Endothelial cell of umbilical vein (primary cell): ENCODE data around the gene SAA4. TPM values are rescaled to one million over a fixed set of nuclear protein-coding genes. Genes with fewer than 3 reads are reported as not detected.

Experiments used
- BruUV-seq: library from RNA; stranded (reverse); fragments of 400-500 nt; replicated peaks from 2 replicates; lab custom pipeline; 2021; lab: Mats Ljungman, UMichigan
- CTCF ChIA-PET: fragments of 300-600, 350-600 bp; sonication (Branson Sonifier 250); formaldehyde crosslinking; loops from one replicate; lab custom pipeline; 2021; ENCODE audit warnings: antibody characterized with exemption, inconsistent platforms; lab: Charles Lee
- POLR2A ChIA-PET: fragments of 300-600, 350-600 bp; sonication (Branson Sonifier 250); formaldehyde crosslinking; loops from one replicate; lab custom pipeline; 2021; ENCODE audit warnings: antibody characterized with exemption, inconsistent platforms; lab: Charles Lee
- DNase-seq: peaks from one replicate; pipeline ENCODE4 v3.0.0-alpha.2; 2011; ENCODE audit warnings: low read depth, low spot score
- FAIRE-seq: peaks from 2 replicates; lab custom pipeline; 2011; peaks lifted over from hg19 to GRCh38; lab: Jason Lieb, UNC
- H2AFZ ChIP-seq: 2 replicates; pipeline ENCODE4 v1.6.0; 2012; ENCODE audit warnings: low read depth, low read length, control low read depth, inconsistent platforms
- H3K27ac ChIP-seq: 2 replicates; pipeline ENCODE4 v1.5.1; 2011; ENCODE audit warnings: low read depth, mild to moderate bottlenecking, control low read depth, low read length, moderate library complexity; ENCODE audit not compliant: insufficient read depth
- H3K27me3 ChIP-seq, 2 experiments: 2 replicates each; pipeline versions ENCODE4 v1.6.0 to v1.6.1; 2011; ENCODE audit warnings: low read length in 2 of 2, mixed read lengths in 1 of 2; ENCODE audit not compliant: control insufficient read depth in 2 of 2, insufficient read depth in 2 of 2
- H3K36me3 ChIP-seq, 2 experiments: 2 replicates in 1 of 2; 3 replicates in 1 of 2; pipeline ENCODE4 v1.5.1; 2011; ENCODE audit warnings: low read length in 2 of 2, mild to moderate bottlenecking in 1 of 2, moderate library complexity in 1 of 2; ENCODE audit not compliant: control insufficient read depth in 2 of 2, insufficient read depth in 2 of 2; ENCODE audit errors: extremely low read depth in 1 of 2
- H3K4me1 ChIP-seq: 3 replicates; pipeline ENCODE4 v1.5.1; 2011; ENCODE audit warnings: mild to moderate bottlenecking, low read length; ENCODE audit not compliant: control insufficient read depth, insufficient read depth; ENCODE audit errors: extremely low read depth
- H3K4me2 ChIP-seq: 2 replicates; pipeline ENCODE4 v1.6.1; 2011; ENCODE audit warnings: low read length, control low read depth, mixed read lengths; ENCODE audit not compliant: insufficient read depth
- H3K4me3 ChIP-seq, 3 experiments: fragments of 200-600 bp in 1 of 3; sonication (generic), shearing (Covaris generic) in 1 of 3; replicated peaks in 1 of 3; 2 replicates each; pipeline ENCODE4 v1.5.1; 2011 to 2016; ENCODE audit warnings: control low read depth in 3 of 3, low read length in 3 of 3, mild to moderate bottlenecking in 2 of 3, inconsistent platforms in 1 of 3, low read depth in 1 of 3, moderate library complexity in 1 of 3; ENCODE audit not compliant: insufficient read depth in 1 of 3
- H3K79me2 ChIP-seq: 2 replicates; pipeline ENCODE4 v1.6.0; 2012; ENCODE audit warnings: low read length, inconsistent platforms; ENCODE audit not compliant: control insufficient read depth, insufficient read depth
- H3K9ac ChIP-seq: replicated peaks from 2 replicates; pipeline ENCODE3; 2011; ENCODE audit warnings: low read length, control low read depth; ENCODE audit not compliant: insufficient read depth; ENCODE audit errors: extremely low read depth
- H3K9me1 ChIP-seq: replicated peaks from 3 replicates; pipeline ENCODE4 v1.6.0; 2011; ENCODE audit warnings: mild to moderate bottlenecking, low read length; ENCODE audit not compliant: control insufficient read depth, insufficient read depth; ENCODE audit errors: extremely low read depth
- H3K9me3 ChIP-seq: replicated peaks from 2 replicates; pipeline ENCODE4 v1.5.1; 2012; ENCODE audit warnings: low read length, inconsistent platforms; ENCODE audit not compliant: control insufficient read depth, insufficient read depth
- H4K20me1 ChIP-seq: replicated peaks from 2 replicates; pipeline ENCODE3; 2011; ENCODE audit warnings: mild to moderate bottlenecking, low read length; ENCODE audit not compliant: control insufficient read depth, insufficient read depth; ENCODE audit errors: extremely low read depth
- CTCF ChIP-seq, 2 donors: IDR thresholded peaks; 1 replicate in 1 of 2; 2 replicates in 1 of 2; pipeline ENCODE4 v1.5.1; 2011; ENCODE audit warnings: low read length in 2 of 2, mild to moderate bottlenecking in 2 of 2, moderate library complexity in 2 of 2, control low read depth in 1 of 2, inconsistent platforms in 1 of 2, low read depth in 1 of 2; ENCODE audit not compliant: insufficient read depth in 1 of 2; ENCODE audit errors: extremely low read depth in 1 of 2
- EZH2 ChIP-seq: IDR thresholded peaks from 2 replicates; pipeline ENCODE4 v1.6.1; 2012; ENCODE audit warnings: borderline replicate concordance, low read depth, mild to moderate bottlenecking, moderate library complexity, low read length, inconsistent platforms; ENCODE audit not compliant: severe bottlenecking
- FOS ChIP-seq: IDR thresholded peaks from 2 replicates; pipeline ENCODE4 v1.6.1; 2011; ENCODE audit warnings: mild to moderate bottlenecking, low read length, moderate library complexity, borderline replicate concordance; ENCODE audit not compliant: insufficient read depth
- GATA2 ChIP-seq: IDR thresholded peaks from 2 replicates; pipeline ENCODE4 v1.7.0; 2011; ENCODE audit warnings: low read depth, mild to moderate bottlenecking, moderate library complexity, mixed read lengths, low read length; ENCODE audit not compliant: insufficient read length, insufficient read depth
- JUN ChIP-seq: IDR thresholded peaks from 2 replicates; pipeline ENCODE4 v1.6.1; 2011; ENCODE audit warnings: borderline replicate concordance, low read depth; ENCODE audit not compliant: insufficient read length, insufficient read depth
- MAX ChIP-seq: IDR thresholded peaks from 2 replicates; pipeline ENCODE4 v1.6.1; 2011; ENCODE audit not compliant: insufficient read depth, insufficient read length
- MYC ChIP-seq: IDR thresholded peaks from one replicate; pipeline ENCODE4 v1.6.1; 2011; ENCODE audit warnings: mild to moderate bottlenecking, low read depth, low read length
- POLR2A ChIP-seq: IDR thresholded peaks from 2 replicates; pipeline ENCODE4 v1.6.1; 2012; ENCODE audit warnings: low read depth, mild to moderate bottlenecking, control low read depth, low read length
- POLR2AphosphoS5 ChIP-seq: IDR thresholded peaks from 2 replicates; pipeline ENCODE4 v1.6.1; 2012; ENCODE audit warnings: low read depth, mild to moderate bottlenecking, control low read depth, low read length, moderate library complexity; ENCODE audit not compliant: insufficient read depth
- dilution Hi-C: fragments of 300-500 bp; cut with MboI; formaldehyde crosslinking; loops from one replicate; pipeline ENCODE4 v1.15.0; 2019; ENCODE audit warnings: low sequenced_read_pairs; ENCODE audit not compliant: extremely low pct_ligation_motif_present
- intact Hi-C: fragments of 100-400 bp; cut with micrococcal nuclease; formaldehyde crosslinking; loops from one replicate; pipeline ENCODE4 v1.10.0; 2022
- polyA plus RNA-seq, 4 experiments: library from polyadenylated mRNA; depleted of rRNA in 3 of 4; stranded (reverse) in 3 of 4; unstranded in 1 of 4; fragments of >200 nt; gene quantifications; 2 replicates each; pipeline versions ENCODE4 v1.2.1 to v1.2.3, GENCODE V29; 2011 to 2012; ENCODE audit warnings: missing spikeins in 1 of 4
- total RNA-seq: library from RNA; stranded (reverse); gene quantifications from 2 replicates; pipeline ENCODE4 v1.2.3, GENCODE V29; 2021

Gene SAA4
- total and polyA plus RNA-seq, 2 donors (not counting 3 experiments of a cell fraction or from before 2014, with no cell fraction given) = not detected

- no peaks in the 10 kb centered on the region for H3K79me2 ChIP-seq
- dilution Hi-C loops = no loop called here
- ChIA-PET CTCF (interaction anchor here (1.8 kb wide), 1 partner anchor 10 kb away, joined by 15 read pairs; no protein-coding TSS in a partner anchor), POLR2A (no interaction called here)
- DNase-seq (no peak), FAIRE-seq (no peak)
- no TSS peak for BruUV-seq
- TF ChIP-seq GATA2 = no peak
- TF ChIP-seq POLR2AphosphoS5 = no peak
- no peak for TF ChIP-seq MYC
- no peak for TF ChIP-seq JUN
- no peak for TF ChIP-seq MAX
- no peak for TF ChIP-seq FOS
- no peak for TF ChIP-seq POLR2A
- no peak for TF ChIP-seq EZH2
- no peak for TF ChIP-seq CTCF (IDR thresholded peaks at IDR 0.05; ENCODE audit: extremely low read depth in 1 of 2, insufficient read depth in 1 of 2, low read depth in 1 of 2, low read length in 2 of 2)
- intact Hi-C loops = no loop called here
- H3K4me1 ChIP-seq = no peaks in the 10 kb centered on the region
- no peak overlapping the region for H3K9ac ChIP-seq
- no peak overlapping the region for H2AFZ ChIP-seq
- no peaks in the 10 kb centered on the region for H3K9me3 ChIP-seq
- no peaks in the 10 kb centered on the region for H3K9me1 ChIP-seq
- H3K27me3 ChIP-seq = no peaks in the 10 kb centered on the region
- H4K20me1 ChIP-seq = no peaks in the 10 kb centered on the region
- H3K36me3 ChIP-seq = no peaks in the 10 kb centered on the region
- no peak overlapping the region for H3K4me2 ChIP-seq
- H3K27ac ChIP-seq = no peak overlapping the region
- no peak overlapping the region for H3K4me3 ChIP-seq
Observed at GRCh38 chr11:18253233-18253632, 16.6 kb upstream of the SAA4 start.
